SIG-M5 treated with dmso at 0.1 percent for 504 hours (cell line): ENCODE data around the gene WWOX.

ENCODE experiments used
- DNase-seq: peaks from one replicate; lab custom pipeline; 2025; ENCODE audit not compliant: unreplicated experiment; lab: John Stamatoyannopoulos, UW

Gene WWOX

GRCh38 chr16:78331731-78332130 is 232.3 kb downstream of the WWOX start:
- DNase-seq: no peak

GRCh38 chr16:78333808-78334207 is 234.4 kb downstream of the WWOX start:
- no peak for DNase-seq

GRCh38 chr16:78340590-78340989 is 241.1 kb downstream of the WWOX start:
- DNase-seq: no peak

GRCh38 chr16:78348068-78348467 is 248.6 kb downstream of the WWOX start:
- DNase-seq: no peak

GRCh38 chr16:78348886-78349285 is 249.4 kb downstream of the WWOX start:
- DNase-seq: no peak

- no peak for DNase-seq
Measured at GRCh38 chr16:78352184-78352583, 252.7 kb downstream of the WWOX start.

GRCh38 chr16:78353640-78354275 is 254.3 kb downstream of the WWOX start:
- DNase-seq: no peak

- DNase-seq: no peak
Measured at GRCh38 chr16:78362524-78363135, 263.2 kb downstream of the WWOX start.

- DNase-seq: no peak
Measured at GRCh38 chr16:78363843-78364555, 264.5 kb downstream of the WWOX start.

GRCh38 chr16:78364556-78364880 is 265.1 kb downstream of the WWOX start:
- no peak for DNase-seq

GRCh38 chr16:78365366-78365765 is 265.9 kb downstream of the WWOX start:
- no peak for DNase-seq

GRCh38 chr16:78368121-78369102 is 269.0 kb downstream of the WWOX start:
- DNase-seq: no peak

- DNase-seq: no peak
Measured at GRCh38 chr16:78372277-78372676, 272.8 kb downstream of the WWOX start.

GRCh38 chr16:78375055-78375679 is 275.7 kb downstream of the WWOX start:
- no peak for DNase-seq

GRCh38 chr16:78376452-78376851 is 277.0 kb downstream of the WWOX start:
- DNase-seq: no peak

- no peak for DNase-seq
Measured at GRCh38 chr16:78377312-78377711, 277.9 kb downstream of the WWOX start.

- no peak for DNase-seq
Measured at GRCh38 chr16:78381060-78381459, 281.6 kb downstream of the WWOX start.

GRCh38 chr16:78383118-78383517 is 283.7 kb downstream of the WWOX start:
- no peak for DNase-seq

GRCh38 chr16:78385086-78385805 is 285.8 kb downstream of the WWOX start:
- DNase-seq: no peak
